MCF 10A (cell line): ENCODE data around the gene FAM110A. TPM values are rescaled to one million over a fixed set of nuclear protein-coding genes. Genes with fewer than 3 reads are reported as not detected.

ENCODE experiments used
- BruUV-seq: library from RNA; stranded (reverse); fragments of 400-500 nt; replicated peaks from 2 replicates; lab custom pipeline; 2021; lab: Mats Ljungman, UMichigan
- CTCF ChIA-PET: fragments of 300-600 bp; sonication (Branson Sonifier 250); formaldehyde crosslinking; extraction: SDS; loops from one replicate; lab custom pipeline; 2021; ENCODE audit warnings: antibody characterized with exemption, inconsistent platforms; lab: Yijun Ruan, JAX
- POLR2A ChIA-PET: fragments of 300-600, 350-650 bp; sonication (Branson Sonifier 250); formaldehyde crosslinking; extraction: SDS; loops from one replicate; lab custom pipeline; 2020; ENCODE audit warnings: antibody characterized with exemption, inconsistent platforms; lab: Yijun Ruan, JAX
- DNase-seq: peaks from one replicate; pipeline ENCODE4 v3.0.0-alpha.2; 2018; ENCODE audit not compliant: unreplicated experiment
- H3K27ac Mint-ChIP-seq: one replicate; pipeline ENCODE4 v1.8.0; 2022; ENCODE audit warnings: mild to moderate bottlenecking, low read depth, mixed read lengths; ENCODE audit not compliant: unreplicated experiment
- H3K27me3 Mint-ChIP-seq: one replicate; pipeline ENCODE4 v1.8.0; 2022; ENCODE audit warnings: mixed read lengths; ENCODE audit not compliant: insufficient read depth, unreplicated experiment
- H3K36me3 Mint-ChIP-seq: one replicate; pipeline ENCODE4 v1.8.0; 2022; ENCODE audit warnings: mild to moderate bottlenecking, moderate library complexity, mixed read lengths; ENCODE audit not compliant: insufficient read depth, unreplicated experiment
- H3K4me1 Mint-ChIP-seq: one replicate; pipeline ENCODE4 v1.8.0; 2022; ENCODE audit warnings: mixed read lengths; ENCODE audit not compliant: insufficient read depth, unreplicated experiment
- H3K4me3 Mint-ChIP-seq: one replicate; pipeline ENCODE4 v1.8.0; 2022; ENCODE audit warnings: mild to moderate bottlenecking, moderate library complexity, mixed read lengths; ENCODE audit not compliant: unreplicated experiment
- H3K9me3 Mint-ChIP-seq: one replicate; pipeline ENCODE4 v1.8.0; 2022; ENCODE audit warnings: mixed read lengths; ENCODE audit not compliant: unreplicated experiment
- intact Hi-C: fragments of 100-400 bp; cut with micrococcal nuclease; formaldehyde crosslinking; loops from 2 replicates; pipeline ENCODE4 v1.14.1; 2022
- total RNA-seq: library from RNA; stranded (reverse); gene quantifications from 2 replicates; pipeline ENCODE4 v1.2.3, GENCODE V29; 2022
- TF ChIP-seq, protein P1 (sequence below): fragments of 200-600 bp; IDR thresholded peaks from one replicate; pipeline ENCODE4 v1.8.0; 2022; ENCODE audit warnings: antibody characterized with exemption, mild to moderate bottlenecking; ENCODE audit not compliant: unreplicated experiment

FAM110A gene
- total RNA-seq, 1 experiment from 2014 or later: 13.6 TPM

DNA sequence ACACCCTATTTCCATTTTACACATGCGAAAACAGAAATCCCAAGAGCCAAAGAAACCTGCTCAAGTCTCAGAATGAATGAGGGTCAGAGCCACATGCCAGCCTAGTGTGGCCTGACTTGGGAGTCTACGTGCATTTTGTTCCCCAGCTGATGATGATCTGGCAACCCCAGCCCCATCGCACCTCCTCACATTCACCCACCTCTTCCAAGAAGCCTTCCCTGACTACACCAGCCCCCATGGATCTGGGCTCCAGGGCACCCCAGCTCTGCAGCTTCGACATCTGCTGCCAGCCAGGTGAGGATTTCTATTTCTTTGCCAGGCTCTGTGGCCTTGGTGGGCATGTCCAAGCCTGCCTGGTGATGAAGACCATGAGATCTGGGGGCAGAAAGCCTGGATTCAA is 41.6 kb downstream of the FAM110A start:
- CTCF ChIA-PET: interaction anchor here (0.6 kb wide), 1 partner anchor 51 kb away, joined by 3 read pairs; no protein-coding TSS in a partner anchor

GRCh38 chr20:877814-878213 is 44.3 kb downstream of the FAM110A start:
- no peaks in the 10 kb centered on the region for H3K36me3 Mint-ChIP-seq
- ChIA-PET CTCF (interaction anchor here (1.5 kb wide), 1 partner anchor 32 kb away, joined by 4 read pairs; no protein-coding TSS in a partner anchor), POLR2A (interaction anchor here (1.0 to 1.3 kb wide), 3 partner anchors 17 to 21 kb away, joined by 3 read pairs; no protein-coding TSS in a partner anchor)
- TF ChIP-seq, protein P1, sequence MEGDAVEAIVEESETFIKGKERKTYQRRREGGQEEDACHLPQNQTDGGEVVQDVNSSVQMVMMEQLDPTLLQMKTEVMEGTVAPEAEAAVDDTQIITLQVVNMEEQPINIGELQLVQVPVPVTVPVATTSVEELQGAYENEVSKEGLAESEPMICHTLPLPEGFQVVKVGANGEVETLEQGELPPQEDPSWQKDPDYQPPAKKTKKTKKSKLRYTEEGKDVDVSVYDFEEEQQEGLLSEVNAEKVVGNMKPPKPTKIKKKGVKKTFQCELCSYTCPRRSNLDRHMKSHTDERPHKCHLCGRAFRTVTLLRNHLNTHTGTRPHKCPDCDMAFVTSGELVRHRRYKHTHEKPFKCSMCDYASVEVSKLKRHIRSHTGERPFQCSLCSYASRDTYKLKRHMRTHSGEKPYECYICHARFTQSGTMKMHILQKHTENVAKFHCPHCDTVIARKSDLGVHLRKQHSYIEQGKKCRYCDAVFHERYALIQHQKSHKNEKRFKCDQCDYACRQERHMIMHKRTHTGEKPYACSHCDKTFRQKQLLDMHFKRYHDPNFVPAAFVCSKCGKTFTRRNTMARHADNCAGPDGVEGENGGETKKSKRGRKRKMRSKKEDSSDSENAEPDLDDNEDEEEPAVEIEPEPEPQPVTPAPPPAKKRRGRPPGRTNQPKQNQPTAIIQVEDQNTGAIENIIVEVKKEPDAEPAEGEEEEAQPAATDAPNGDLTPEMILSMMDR: no peak
- H3K4me1 Mint-ChIP-seq: peaks cover 30% of the 10 kb centered on the region
- H3K4me3 Mint-ChIP-seq: no peak overlapping the region
- H3K27ac Mint-ChIP-seq: no peak overlapping the region
- no TSS peak for BruUV-seq
- no peaks in the 10 kb centered on the region for H3K27me3 Mint-ChIP-seq
- no peak for DNase-seq
- intact Hi-C loops: no loop called here
- H3K9me3 Mint-ChIP-seq: no peaks in the 10 kb centered on the region

More for the DNA sequence above, 41.6 kb downstream of the FAM110A start:
- H3K27ac Mint-ChIP-seq: no peak overlapping the region
- H3K9me3 Mint-ChIP-seq: no peaks in the 10 kb centered on the region
- peaks cover 13% of the 10 kb centered on the region for H3K4me1 Mint-ChIP-seq
- POLR2A ChIA-PET: interaction anchor here (0.7 kb wide), 1 partner anchor 40 kb away, joined by 3 read pairs; no protein-coding TSS in a partner anchor
- H3K27me3 Mint-ChIP-seq: no peaks in the 10 kb centered on the region
- no peaks in the 10 kb centered on the region for H3K36me3 Mint-ChIP-seq
- intact Hi-C loops: no loop called here
- BruUV-seq: no TSS peak
- no peak for DNase-seq
- no peak overlapping the region for H3K4me3 Mint-ChIP-seq
- TF ChIP-seq, protein P1: no peak

DNA sequence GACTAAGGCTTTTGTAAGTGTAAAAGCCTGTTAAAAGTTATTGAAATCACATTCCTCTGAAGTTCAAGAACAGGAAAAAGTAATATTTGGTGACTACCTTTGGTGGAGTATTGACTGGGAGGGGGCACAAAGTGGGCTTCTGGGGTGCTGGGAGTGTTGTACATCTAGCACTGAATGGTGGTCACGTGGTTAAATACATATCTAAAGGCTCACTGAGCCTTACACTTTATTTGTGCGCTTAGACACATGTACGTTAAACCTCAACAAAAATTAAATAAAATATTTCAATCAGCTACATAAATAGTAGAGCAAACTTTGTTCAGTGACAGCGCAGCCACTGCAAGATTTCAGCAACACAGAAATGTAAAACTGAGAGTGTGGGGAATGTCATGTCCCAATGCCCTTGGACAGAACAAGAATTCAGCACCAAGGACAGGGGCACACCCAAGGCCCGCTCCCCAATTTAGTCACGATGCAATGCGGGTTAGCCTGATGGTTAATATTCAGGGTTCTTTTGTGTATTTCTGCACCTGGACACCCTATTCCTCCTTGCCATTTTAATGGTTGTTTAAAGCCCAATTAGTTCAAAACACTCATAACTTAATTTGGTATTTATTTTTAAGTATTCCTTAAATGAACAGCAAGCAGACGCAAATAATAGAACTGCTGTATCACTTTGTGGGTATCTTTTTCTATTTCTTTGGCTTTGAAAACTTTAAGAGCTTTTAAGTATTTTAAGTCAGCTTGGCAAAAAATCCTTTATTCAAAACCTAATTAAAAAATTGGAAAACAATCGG is 45.2 kb downstream of the FAM110A start:
- TF ChIP-seq, protein P1: no peak
- POLR2A ChIA-PET: interaction anchor here (0.8 to 1.4 kb wide), 3 partner anchors 14 to 36 kb away, joined by 3 read pairs; no protein-coding TSS in a partner anchor
- no peak overlapping the region for H3K27ac Mint-ChIP-seq
- H3K4me1 Mint-ChIP-seq: peaks cover 38% of the 10 kb centered on the region
- BruUV-seq: no TSS peak
- H3K27me3 Mint-ChIP-seq: no peaks in the 10 kb centered on the region
- CTCF ChIA-PET: interaction anchor here (0.6 to 1.3 kb wide), 2 partner anchors 63 to 77 kb away, joined by 3 to 4 read pairs; no protein-coding TSS in a partner anchor
- intact Hi-C loops: no loop called here
- no peak overlapping the region for H3K4me3 Mint-ChIP-seq
- peak; percentile 49 for DNase-seq
- H3K36me3 Mint-ChIP-seq: no peaks in the 10 kb centered on the region
- H3K9me3 Mint-ChIP-seq: no peaks in the 10 kb centered on the region

GRCh38 chr20:879626-880025 is 46.1 kb downstream of the FAM110A start:
- no peak overlapping the region for H3K27ac Mint-ChIP-seq
- H3K9me3 Mint-ChIP-seq: no peaks in the 10 kb centered on the region
- H3K27me3 Mint-ChIP-seq: no peaks in the 10 kb centered on the region
- TF ChIP-seq, protein P1: no peak
- H3K36me3 Mint-ChIP-seq: no peaks in the 10 kb centered on the region
- ChIA-PET POLR2A (interaction anchor here (0.7 to 1.4 kb wide), 4 partner anchors 15 to 46 kb away, joined by 3 read pairs; partner anchors contain the start of gene FAM110A), CTCF (interaction anchor here (1.0 kb wide), 1 partner anchor 25 kb away, joined by 3 read pairs; no protein-coding TSS in a partner anchor)
- intact Hi-C loops: loop anchor here (5.0 kb wide), 2 partner anchors 47 to 62 kb away; partner anchors contain the start of gene FAM110A
- no TSS peak for BruUV-seq
- H3K4me1 Mint-ChIP-seq: peaks cover 38% of the 10 kb centered on the region
- H3K4me3 Mint-ChIP-seq: no peak overlapping the region
- no peak for DNase-seq
